ENCODE results near the gene KRT9.

KRT9 gene

GRCh38 chr17:41520821-41521521, 50.9 kb downstream of the KRT9 start:
- Histone ChIP-seq H3K4me3 (ENCODE audit: low read depth in 1 of 2, low read length in 1 of 2) (no peak overlapping the region), H3K4me1 (ENCODE audit: control insufficient read depth in 1 of 2, insufficient read depth in 1 of 2, low read depth in 1 of 2, low read length in 1 of 2) (peaks cover 0 to 4% of the 10 kb centered on the region in 2 experiments), H3K9me3 (no peaks in the 10 kb centered on the region), H3K27me3 (peaks cover 34% of the 10 kb centered on the region), H3K36me3 (no peaks in the 10 kb centered on the region), H3K27ac (no peak overlapping the region)
- no peak for TF ChIP-seq CTCF (IDR thresholded peaks at IDR 0.05)

- Histone ChIP-seq H3K27ac (no peak overlapping the region), H3K36me3 (no peaks in the 10 kb centered on the region), H3K27me3 (peaks cover 21% of the 10 kb centered on the region), H3K4me1 (ENCODE audit: control insufficient read depth in 1 of 2, insufficient read depth in 1 of 2, low read depth in 1 of 2, low read length in 1 of 2) (peaks cover 0 to 4% of the 10 kb centered on the region in 2 experiments), H3K4me3 (ENCODE audit: low read depth in 1 of 2, low read length in 1 of 2) (no peak overlapping the region), H3K9me3 (no peaks in the 10 kb centered on the region)
- TF ChIP-seq CTCF (IDR thresholded peaks at IDR 0.05): no peak
Observed at GRCh38 chr17:41519501-41520224, 52.2 kb downstream of the KRT9 start.

- Histone ChIP-seq H3K9me3 (no peaks in the 10 kb centered on the region), H3K36me3 (no peaks in the 10 kb centered on the region), H3K27ac (no peak within 1 kb of the TSS), H3K27me3 (peaks cover 13% of the 10 kb centered on the region), H3K4me3 (ENCODE audit: low read depth in 1 of 2, low read length in 1 of 2) (no peak within 1 kb of the TSS), H3K4me1 (ENCODE audit: control insufficient read depth in 1 of 2, insufficient read depth in 1 of 2, low read depth in 1 of 2, low read length in 1 of 2) (peaks cover 0 to 5% of the 10 kb centered on the region in 2 experiments)
- no peak for TF ChIP-seq CTCF (IDR thresholded peaks at IDR 0.05)
Observed at GRCh38 chr17:41518789-41519449, 52.9 kb downstream of the KRT9 start, which contains the start of gene KRT15. Gene KRT15, minus strand, starts transcription at chr17:41518890. Its CDS starts 63 bp downstream, at chr17:41518827.

- Histone ChIP-seq H3K36me3 (no peaks in the 10 kb centered on the region), H3K27ac (no peak overlapping the region), H3K4me3 (ENCODE audit: low read depth in 1 of 2, low read length in 1 of 2) (no peak overlapping the region), H3K27me3 (peaks cover 5% of the 10 kb centered on the region), H3K4me1 (ENCODE audit: control insufficient read depth in 1 of 2, insufficient read depth in 1 of 2, low read depth in 1 of 2, low read length in 1 of 2) (peaks cover 7 to 14% of the 10 kb centered on the region in 2 experiments), H3K9me3 (no peaks in the 10 kb centered on the region)
- TF ChIP-seq CTCF (IDR thresholded peaks at IDR 0.05): no peak
Observed at GRCh38 chr17:41518031-41518430, 53.8 kb downstream of the KRT9 start.

GRCh38 chr17:41516830-41517283, 55.0 kb downstream of the KRT9 start:
- H3K4me3 ChIP-seq (ENCODE audit: low read depth in 1 of 2, low read length in 1 of 2): no peak overlapping the region
- H3K27ac ChIP-seq: no peak overlapping the region
- H3K27me3 ChIP-seq: peaks cover 5% of the 10 kb centered on the region
- H3K36me3 ChIP-seq: no peaks in the 10 kb centered on the region
- TF ChIP-seq CTCF (IDR thresholded peaks at IDR 0.05): no peak
- H3K4me1 ChIP-seq (ENCODE audit: control insufficient read depth in 1 of 2, insufficient read depth in 1 of 2, low read depth in 1 of 2, low read length in 1 of 2): peaks cover 17 to 26% of the 10 kb centered on the region in 2 experiments
- H3K9me3 ChIP-seq: no peaks in the 10 kb centered on the region
